PC-9 (cell line): ENCODE data around the gene METTL26. TPM values are rescaled to one million over a fixed set of nuclear protein-coding genes. Genes with fewer than 3 reads are reported as not detected.

ENCODE experiments used
- BruUV-seq: library from RNA; stranded (reverse); fragments of 400-500 nt; replicated peaks from 2 replicates; lab custom pipeline; 2021; lab: Mats Ljungman, UMichigan
- CTCF ChIA-PET: fragments of 300-600 bp; sonication (Branson Sonifier 250); formaldehyde crosslinking; loops from one replicate; lab custom pipeline; 2022; ENCODE audit warnings: antibody characterized with exemption; lab: Charles Lee
- POLR2A ChIA-PET: fragments of 300-600 bp; sonication (Branson Sonifier 250); formaldehyde crosslinking; loops from one replicate; lab custom pipeline; 2022; ENCODE audit warnings: antibody characterized with exemption; ENCODE audit not compliant: unreplicated experiment; lab: Charles Lee
- DNase-seq, 2 experiments: peaks; one replicate each; pipeline versions ENCODE4 v3.0.0 to v3.0.0-alpha.2; 2015 to 2022; ENCODE audit warnings: mixed read lengths in 1 of 2
- H2AFZ ChIP-seq: fragments of 200-600 bp; sonication (generic); 2 replicates; pipeline ENCODE4 v1.8.1; 2017; ENCODE audit warnings: antibody characterized with exemption
- H3F3A ChIP-seq: fragments of 200-600 bp; sonication (generic); 2 replicates; pipeline ENCODE4 v1.8.1; 2017; ENCODE audit warnings: antibody characterized with exemption, mild to moderate bottlenecking, low read depth; ENCODE audit not compliant: insufficient read depth
- H3K27ac ChIP-seq: fragments of 200-600 bp; sonication (generic); 2 replicates; pipeline ENCODE4 v1.6.1; 2016; ENCODE audit warnings: mixed run types
- H3K27me3 ChIP-seq: fragments of 200-600 bp; sonication (generic); 2 replicates; pipeline ENCODE4 v1.6.1; 2016; ENCODE audit warnings: low read depth, mixed run types; ENCODE audit not compliant: insufficient read depth
- H3K36me3 ChIP-seq: fragments of 200-600 bp; sonication (generic); 2 replicates; pipeline ENCODE4 v1.6.1; 2016; ENCODE audit warnings: low read depth, mixed run types
- H3K4me1 ChIP-seq: fragments of 200-600 bp; sonication (generic); replicated peaks from 2 replicates; pipeline ENCODE4 v1.6.1; 2016; ENCODE audit warnings: mixed run types; ENCODE audit not compliant: insufficient read depth
- H3K4me2 ChIP-seq: fragments of 200-600 bp; sonication (generic); 2 replicates; pipeline ENCODE4 v1.6.1; 2017; ENCODE audit warnings: mixed run types
- H3K4me3 ChIP-seq: fragments of 200-600 bp; sonication (generic); 2 replicates; pipeline ENCODE4 v1.6.1; 2016; ENCODE audit warnings: mixed run types
- H3K79me2 ChIP-seq: fragments of 200-600 bp; sonication (generic); 2 replicates; pipeline ENCODE4 v1.6.1; 2017; ENCODE audit warnings: low read depth, mixed run types
- H3K9me2 ChIP-seq: fragments of 200-600 bp; sonication (generic); 2 replicates; pipeline ENCODE4 v1.8.1; 2017; ENCODE audit warnings: mild to moderate bottlenecking; ENCODE audit not compliant: insufficient read depth
- H3K9me3 ChIP-seq: fragments of 200-600 bp; sonication (generic); 2 replicates; pipeline ENCODE4 v1.8.1; 2016; ENCODE audit warnings: low read depth; ENCODE audit not compliant: insufficient read depth
- H4K20me1 ChIP-seq: fragments of 200-600 bp; sonication (generic); 2 replicates; pipeline ENCODE4 v1.8.1; 2017; ENCODE audit not compliant: insufficient read depth
- CTCF ChIP-seq: fragments of 200-600 bp; sonication (generic); conservative IDR thresholded peaks from 2 replicates; pipeline ENCODE4 v1.6.1; 2017; ENCODE audit warnings: mixed run types, antibody characterized with exemption, mild to moderate bottlenecking, moderate library complexity
- EZH2 ChIP-seq: fragments of 200-600 bp; sonication (generic); IDR thresholded peaks from 2 replicates; pipeline ENCODE4 v1.8.0; 2017; ENCODE audit warnings: antibody characterized with exemption, low read depth
- intact Hi-C: fragments of 100-400 bp; cut with micrococcal nuclease; formaldehyde crosslinking; loops from one replicate; pipeline ENCODE4 v1.10.0; 2022; ENCODE audit not compliant: unreplicated experiment
- total RNA-seq: library from RNA; stranded (reverse); gene quantifications from 2 replicates; pipeline ENCODE4 v1.2.3, GENCODE V29; 2021

METTL26 gene
- total RNA-seq, 1 experiment from 2014 or later = 144 TPM

- Histone ChIP-seq H2AFZ (no peak overlapping the region), H4K20me1 (peaks cover 44% of the 10 kb centered on the region), H3K4me1 (peaks cover 40% of the 10 kb centered on the region), H3K4me2 (peak overlapping the region; percentile 99), H3K27me3 (no peaks in the 10 kb centered on the region), H3K4me3 (peak overlapping the region; percentile 14; the same call in 1 of the 2 replicates), H3K9me3 (no peaks in the 10 kb centered on the region), H3K9me2 (no peaks in the 10 kb centered on the region), H3F3A (peaks cover 32% of the 10 kb centered on the region), H3K79me2 (peaks cover 57% of the 10 kb centered on the region), H3K36me3 (no peaks in the 10 kb centered on the region), H3K27ac (peak overlapping the region; percentile 76)
- BruUV-seq = no TSS peak
- ChIA-PET POLR2A (interaction anchor here (0.5 to 0.7 kb wide), 6 partner anchors 28 to 241 kb away, joined by 4 to 6 read pairs (median 4); no protein-coding TSS in a partner anchor), CTCF (interaction anchor here (1.0 to 1.5 kb wide), 2 partner anchors 16 to 37 kb away, joined by 3 read pairs; no protein-coding TSS in a partner anchor)
- DNase-seq = no peak
- intact Hi-C loops = loop anchor here (1.0 to 2.0 kb wide), 3 partner anchors 33 to 55 kb away; partner anchors contain the start of genes METTL26 and WDR90
- TF ChIP-seq EZH2 (no peak), CTCF (no peak)
Observed at GRCh38 chr16:593807-594206, 42.3 kb downstream of the METTL26 start.

GRCh38 chr16:593406-593805 is 42.7 kb downstream of the METTL26 start:
- peak; percentile 83 to 94 for DNase-seq
- ChIA-PET CTCF (interaction anchor here (0.9 to 1.5 kb wide), 3 partner anchors 17 to 43 kb away, joined by 3 to 4 read pairs (median 3); partner anchors contain the start of gene METTL26), POLR2A (interaction anchor here (0.5 to 0.7 kb wide), 6 partner anchors 29 to 240 kb away, joined by 4 to 6 read pairs (median 4); no protein-coding TSS in a partner anchor)
- peaks cover 44% of the 10 kb centered on the region for H4K20me1 ChIP-seq
- peak overlapping the region; percentile 76 for H3K27ac ChIP-seq
- peaks cover 28% of the 10 kb centered on the region for H3F3A ChIP-seq
- no peaks in the 10 kb centered on the region for H3K9me2 ChIP-seq
- intact Hi-C loops = loop anchor here (1.0 to 2.0 kb wide), 3 partner anchors 34 to 56 kb away; partner anchors contain the start of genes METTL26 and WDR90
- H3K27me3 ChIP-seq = no peaks in the 10 kb centered on the region
- H3K79me2 ChIP-seq = peaks cover 60% of the 10 kb centered on the region
- peak overlapping the region; percentile 99 for H3K4me2 ChIP-seq
- no peak overlapping the region for H2AFZ ChIP-seq
- no TSS peak for BruUV-seq
- peaks cover 40% of the 10 kb centered on the region for H3K4me1 ChIP-seq
- H3K36me3 ChIP-seq = no peaks in the 10 kb centered on the region
- H3K4me3 ChIP-seq = peak overlapping the region; percentile 20; the same call in 1 of the 2 replicates
- H3K9me3 ChIP-seq = no peaks in the 10 kb centered on the region
- TF ChIP-seq EZH2 (no peak), CTCF (no peak)

- Histone ChIP-seq H3K27ac (peak overlapping the region; percentile 76), H3F3A (peaks cover 30% of the 10 kb centered on the region), H3K9me2 (no peaks in the 10 kb centered on the region), H3K79me2 (peaks cover 67% of the 10 kb centered on the region), H2AFZ (no peak overlapping the region), H3K9me3 (no peaks in the 10 kb centered on the region), H3K4me1 (peaks cover 44% of the 10 kb centered on the region), H3K4me3 (peak overlapping the region; percentile 20; the same call in 1 of the 2 replicates), H3K27me3 (no peaks in the 10 kb centered on the region), H3K4me2 (peak overlapping the region; percentile 99), H3K36me3 (no peaks in the 10 kb centered on the region), H4K20me1 (peaks cover 44% of the 10 kb centered on the region)
- TF ChIP-seq EZH2 = no peak
- no peak for TF ChIP-seq CTCF
- DNase-seq = peak; percentile 70 to 75
- CTCF ChIA-PET = interaction anchor here (0.6 to 1.5 kb wide), 5 partner anchors 17 to 72 kb away, joined by 3 to 4 read pairs (median 3); partner anchors contain the start of gene METTL26
- POLR2A ChIA-PET = interaction anchor here (0.6 to 0.7 kb wide), 2 partner anchors 29 to 168 kb away, joined by 4 to 6 read pairs; no protein-coding TSS in a partner anchor
- intact Hi-C loops = loop anchor here (1.0 to 2.0 kb wide), 3 partner anchors 35 to 57 kb away; partner anchors contain the start of genes METTL26 and WDR90
- no TSS peak for BruUV-seq
Observed at GRCh38 chr16:592518-593306, 43.4 kb downstream of the METTL26 start.
